Keratinocyte (primary cell): ENCODE data around the gene ROBO3.

Experiments
- EZH2 ChIP-seq: IDR thresholded peaks from one replicate; pipeline ENCODE4 v1.6.1; 2012; ENCODE audit warnings: inconsistent platforms, mild to moderate bottlenecking, low read length, moderate library complexity
- TF ChIP-seq, protein P1 (sequence below), 3 experiments: IDR thresholded peaks in 1 of 3; conservative IDR thresholded peaks in 1 of 3; optimal IDR thresholded peaks in 1 of 3; 2 replicates in 2 of 3; 3 replicates in 1 of 3; pipeline versions ENCODE3 to v1.5.1; 2011; ENCODE audit warnings: low read length in 3 of 3, mild to moderate bottlenecking in 3 of 3, moderate library complexity in 2 of 3, control low read depth in 1 of 3, inconsistent platforms in 1 of 3; ENCODE audit not compliant: insufficient read depth in 2 of 3; ENCODE audit errors: extremely low read depth in 1 of 3

GRCh38 chr11:124902616-124903015 is 37.4 kb downstream of the ROBO3 start:
- TF ChIP-seq EZH2 = no peak
- TF ChIP-seq, protein P1, sequence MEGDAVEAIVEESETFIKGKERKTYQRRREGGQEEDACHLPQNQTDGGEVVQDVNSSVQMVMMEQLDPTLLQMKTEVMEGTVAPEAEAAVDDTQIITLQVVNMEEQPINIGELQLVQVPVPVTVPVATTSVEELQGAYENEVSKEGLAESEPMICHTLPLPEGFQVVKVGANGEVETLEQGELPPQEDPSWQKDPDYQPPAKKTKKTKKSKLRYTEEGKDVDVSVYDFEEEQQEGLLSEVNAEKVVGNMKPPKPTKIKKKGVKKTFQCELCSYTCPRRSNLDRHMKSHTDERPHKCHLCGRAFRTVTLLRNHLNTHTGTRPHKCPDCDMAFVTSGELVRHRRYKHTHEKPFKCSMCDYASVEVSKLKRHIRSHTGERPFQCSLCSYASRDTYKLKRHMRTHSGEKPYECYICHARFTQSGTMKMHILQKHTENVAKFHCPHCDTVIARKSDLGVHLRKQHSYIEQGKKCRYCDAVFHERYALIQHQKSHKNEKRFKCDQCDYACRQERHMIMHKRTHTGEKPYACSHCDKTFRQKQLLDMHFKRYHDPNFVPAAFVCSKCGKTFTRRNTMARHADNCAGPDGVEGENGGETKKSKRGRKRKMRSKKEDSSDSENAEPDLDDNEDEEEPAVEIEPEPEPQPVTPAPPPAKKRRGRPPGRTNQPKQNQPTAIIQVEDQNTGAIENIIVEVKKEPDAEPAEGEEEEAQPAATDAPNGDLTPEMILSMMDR (optimal IDR thresholded peaks at IDR 0.05 in 1 of 3, IDR thresholded peaks at IDR 0.05 in 1 of 3, conservative IDR thresholded peaks at IDR 0.05 in 1 of 3; ENCODE audit: extremely low read depth in 1 of 3, insufficient read depth in 2 of 3, low read length in 3 of 3) = no peak
